WTC11 (cell line): ENCODE measurements around the gene STX18. TPM values are rescaled to one million over a fixed set of nuclear protein-coding genes. Genes with fewer than 3 reads are reported as not detected.

Experiments
- ATAC-seq: fragments of 200-7000 bp; cut with Tn5 transposase; 2 replicates; pipeline ENCODE4 v1.10.0; 2021; ENCODE audit warnings: mild to moderate bottlenecking, moderate library complexity
- CTCF ChIA-PET: fragments of 300-600 bp; sonication (Branson Sonifier 250); formaldehyde crosslinking; loops from one replicate; lab custom pipeline; 2021; ENCODE audit warnings: antibody characterized with exemption; lab: Charles Lee
- POLR2A ChIA-PET: fragments of 350-600 bp; sonication (Branson Sonifier 250); formaldehyde crosslinking; loops from one replicate; lab custom pipeline; 2021; ENCODE audit warnings: antibody characterized with exemption; lab: Charles Lee
- DNase-seq: peaks from one replicate; pipeline ENCODE4 v3.0.0; 2021; ENCODE audit warnings: low spot score
- H3K27ac Mint-ChIP-seq: 2 replicates; pipeline ENCODE4 v1.8.0; 2021; ENCODE audit warnings: mixed read lengths
- H3K27me3 Mint-ChIP-seq: 2 replicates; pipeline ENCODE4 v1.8.0; 2021; ENCODE audit warnings: low read depth, mild to moderate bottlenecking, moderate library complexity, mixed read lengths
- H3K36me3 Mint-ChIP-seq: 2 replicates; pipeline ENCODE4 v1.8.0; 2021; ENCODE audit warnings: mixed read lengths
- H3K4me1 Mint-ChIP-seq: 2 replicates; pipeline ENCODE4 v1.8.0; 2022; ENCODE audit warnings: mixed read lengths
- H3K4me3 Mint-ChIP-seq: 2 replicates; pipeline ENCODE4 v1.8.0; 2021; ENCODE audit warnings: mild to moderate bottlenecking, moderate library complexity, mixed read lengths
- H3K9me3 Mint-ChIP-seq: 2 replicates; pipeline ENCODE4 v1.8.0; 2021; ENCODE audit warnings: mixed read lengths
- CREB1 ChIP-seq: sonication (generic); formaldehyde crosslinking; IDR thresholded peaks from 2 replicates; pipeline ENCODE4 v1.8.0; 2023; ENCODE audit warnings: mild to moderate bottlenecking, missing genetic modification reagents
- ELF4 ChIP-seq: sonication (generic); formaldehyde crosslinking; IDR thresholded peaks from 2 replicates; pipeline ENCODE4 v1.8.1; 2022; ENCODE audit warnings: low read depth, mild to moderate bottlenecking, moderate library complexity, missing genetic modification reagents
- ERG ChIP-seq: fragments of 250-450 bp; sonication (Bioruptor Pico); IDR thresholded peaks from 2 replicates; pipeline ENCODE4 v1.8.0; 2021; ENCODE audit warnings: mild to moderate bottlenecking
- ETV6 ChIP-seq: sonication (generic); formaldehyde crosslinking; IDR thresholded peaks from 2 replicates; pipeline ENCODE4 v1.8.1; 2022; ENCODE audit warnings: mild to moderate bottlenecking, missing genetic modification reagents
- FOXK1 ChIP-seq: sonication (generic); formaldehyde crosslinking; IDR thresholded peaks from 2 replicates; pipeline ENCODE4 v1.8.0; 2022; ENCODE audit warnings: mild to moderate bottlenecking, moderate library complexity, missing genetic modification reagents
- GABPB1 ChIP-seq: sonication (generic); formaldehyde crosslinking; IDR thresholded peaks from 2 replicates; pipeline ENCODE4 v1.8.1; 2023; ENCODE audit warnings: mild to moderate bottlenecking, missing genetic modification reagents
- GRHL2 ChIP-seq: fragments of 250-450 bp; sonication (Bioruptor Pico); IDR thresholded peaks from 2 replicates; pipeline ENCODE4 v1.8.0; 2022; ENCODE audit warnings: mild to moderate bottlenecking, moderate library complexity; ENCODE audit not compliant: insufficient replicate concordance, severe bottlenecking
- MYBL2 ChIP-seq: sonication (generic); formaldehyde crosslinking; IDR thresholded peaks from 2 replicates; pipeline ENCODE4 v1.8.1; 2023; ENCODE audit warnings: mild to moderate bottlenecking, moderate library complexity, missing genetic modification reagents
- ZNF219 ChIP-seq: sonication (generic); formaldehyde crosslinking; IDR thresholded peaks from 2 replicates; pipeline ENCODE4 v1.8.0; 2023; ENCODE audit warnings: missing genetic modification reagents, mild to moderate bottlenecking, borderline replicate concordance
- ZNF263 ChIP-seq: sonication (generic); formaldehyde crosslinking; IDR thresholded peaks from 2 replicates; pipeline ENCODE4 v1.8.1; 2022; ENCODE audit warnings: low read depth, mild to moderate bottlenecking, moderate library complexity, missing genetic modification reagents
- ZNF416 ChIP-seq: fragments of 250-450 bp; sonication (Bioruptor Pico); IDR thresholded peaks from 2 replicates; pipeline ENCODE4 v1.9.0; 2021; ENCODE audit warnings: mild to moderate bottlenecking, inconsistent platforms
- ZNF423 ChIP-seq: fragments of 250-450 bp; sonication (Bioruptor Pico); IDR thresholded peaks from 2 replicates; pipeline ENCODE4 v2.1.2; 2022; ENCODE audit warnings: mild to moderate bottlenecking, moderate library complexity
- ZNF425 ChIP-seq: fragments of 250-450 bp; sonication (Bioruptor Pico); conservative IDR thresholded peaks from 2 replicates; pipeline ENCODE4 v1.9.0; 2021; ENCODE audit warnings: mild to moderate bottlenecking
- ZNF671 ChIP-seq: fragments of 250-450 bp; sonication (Bioruptor Pico); IDR thresholded peaks from 2 replicates; pipeline ENCODE4 v1.8.0; 2021; ENCODE audit warnings: mild to moderate bottlenecking
- total RNA-seq: library from RNA; stranded (reverse); gene quantifications from 3 replicates; pipeline ENCODE4 v1.2.3, GENCODE V29; 2021
- TF ChIP-seq, protein P1 (sequence below): sonication (generic); formaldehyde crosslinking; IDR thresholded peaks from 2 replicates; pipeline ENCODE4 v1.8.0; 2022; ENCODE audit warnings: missing genetic modification reagents
- TF ChIP-seq, protein P2 (sequence below): sonication (generic); formaldehyde crosslinking; IDR thresholded peaks from 2 replicates; pipeline ENCODE4 v1.8.1; 2022; ENCODE audit warnings: missing genetic modification reagents, borderline replicate concordance
- TF ChIP-seq, protein P3 (sequence below): sonication (generic); formaldehyde crosslinking; IDR thresholded peaks from 2 replicates; pipeline ENCODE4 v1.8.1; 2022; ENCODE audit warnings: mild to moderate bottlenecking, moderate library complexity, missing genetic modification reagents

Gene STX18
- total RNA-seq, 1 experiment from 2014 or later: 16.9 TPM

GRCh38 chr4:4440333-4441061, 101.4 kb downstream of the STX18 start (continued):
- TF ChIP-seq MYBL2 (CRISPR knock-in tag) (no peak), ZNF423 (CRISPR knock-in tag) (no peak), ZNF671 (CRISPR knock-in tag) (no peak), ZNF425 (CRISPR knock-in tag) (no peak)
- TF ChIP-seq, protein P1, sequence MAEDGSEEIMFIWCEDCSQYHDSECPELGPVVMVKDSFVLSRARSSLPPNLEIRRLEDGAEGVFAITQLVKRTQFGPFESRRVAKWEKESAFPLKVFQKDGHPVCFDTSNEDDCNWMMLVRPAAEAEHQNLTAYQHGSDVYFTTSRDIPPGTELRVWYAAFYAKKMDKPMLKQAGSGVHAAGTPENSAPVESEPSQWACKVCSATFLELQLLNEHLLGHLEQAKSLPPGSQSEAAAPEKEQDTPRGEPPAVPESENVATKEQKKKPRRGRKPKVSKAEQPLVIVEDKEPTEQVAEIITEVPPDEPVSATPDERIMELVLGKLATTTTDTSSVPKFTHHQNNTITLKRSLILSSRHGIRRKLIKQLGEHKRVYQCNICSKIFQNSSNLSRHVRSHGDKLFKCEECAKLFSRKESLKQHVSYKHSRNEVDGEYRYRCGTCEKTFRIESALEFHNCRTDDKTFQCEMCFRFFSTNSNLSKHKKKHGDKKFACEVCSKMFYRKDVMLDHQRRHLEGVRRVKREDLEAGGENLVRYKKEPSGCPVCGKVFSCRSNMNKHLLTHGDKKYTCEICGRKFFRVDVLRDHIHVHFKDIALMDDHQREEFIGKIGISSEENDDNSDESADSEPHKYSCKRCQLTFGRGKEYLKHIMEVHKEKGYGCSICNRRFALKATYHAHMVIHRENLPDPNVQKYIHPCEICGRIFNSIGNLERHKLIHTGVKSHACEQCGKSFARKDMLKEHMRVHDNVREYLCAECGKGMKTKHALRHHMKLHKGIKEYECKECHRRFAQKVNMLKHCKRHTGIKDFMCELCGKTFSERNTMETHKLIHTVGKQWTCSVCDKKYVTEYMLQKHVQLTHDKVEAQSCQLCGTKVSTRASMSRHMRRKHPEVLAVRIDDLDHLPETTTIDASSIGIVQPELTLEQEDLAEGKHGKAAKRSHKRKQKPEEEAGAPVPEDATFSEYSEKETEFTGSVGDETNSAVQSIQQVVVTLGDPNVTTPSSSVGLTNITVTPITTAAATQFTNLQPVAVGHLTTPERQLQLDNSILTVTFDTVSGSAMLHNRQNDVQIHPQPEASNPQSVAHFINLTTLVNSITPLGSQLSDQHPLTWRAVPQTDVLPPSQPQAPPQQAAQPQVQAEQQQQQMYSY (CRISPR knock-in tag): no peak
- TF ChIP-seq, protein P2, sequence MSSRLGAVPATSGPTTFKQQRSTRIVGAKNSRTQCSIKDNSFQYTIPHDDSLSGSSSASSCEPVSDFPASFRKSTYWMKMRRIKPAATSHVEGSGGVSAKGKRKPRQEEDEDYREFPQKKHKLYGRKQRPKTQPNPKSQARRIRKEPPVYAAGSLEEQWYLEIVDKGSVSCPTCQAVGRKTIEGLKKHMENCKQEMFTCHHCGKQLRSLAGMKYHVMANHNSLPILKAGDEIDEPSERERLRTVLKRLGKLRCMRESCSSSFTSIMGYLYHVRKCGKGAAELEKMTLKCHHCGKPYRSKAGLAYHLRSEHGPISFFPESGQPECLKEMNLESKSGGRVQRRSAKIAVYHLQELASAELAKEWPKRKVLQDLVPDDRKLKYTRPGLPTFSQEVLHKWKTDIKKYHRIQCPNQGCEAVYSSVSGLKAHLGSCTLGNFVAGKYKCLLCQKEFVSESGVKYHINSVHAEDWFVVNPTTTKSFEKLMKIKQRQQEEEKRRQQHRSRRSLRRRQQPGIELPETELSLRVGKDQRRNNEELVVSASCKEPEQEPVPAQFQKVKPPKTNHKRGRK (CRISPR knock-in tag): no peak

DNA sequence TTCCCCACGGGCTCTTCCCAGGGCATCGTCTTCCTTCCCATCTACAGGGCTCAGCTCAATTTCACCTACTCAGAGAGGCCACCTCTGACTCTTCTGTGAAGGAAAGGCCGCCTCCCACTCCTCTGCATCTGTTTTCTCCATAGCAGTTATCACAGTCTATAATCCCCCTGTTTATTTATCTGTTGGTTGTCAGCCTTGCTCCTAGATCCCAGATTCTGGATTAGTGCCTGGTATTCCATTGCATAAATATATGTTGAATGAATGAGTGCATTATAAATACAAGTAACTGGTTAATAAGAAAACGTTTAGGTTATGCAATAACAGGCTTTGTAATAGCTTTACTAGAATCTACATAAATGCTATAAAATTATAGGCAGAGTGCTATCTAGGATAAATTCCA, 102.1 kb downstream of the STX18 start:
- Mint-ChIP-seq H3K4me1 (peaks cover 8% of the 10 kb centered on the region), H3K36me3 (peaks cover 3% of the 10 kb centered on the region; the same call in 1 of the 2 replicates), H3K9me3 (no peaks in the 10 kb centered on the region; the same call in 1 of the 2 replicates), H3K27me3 (no peaks in the 10 kb centered on the region; the same call in 1 of the 2 replicates), H3K27ac (no peak overlapping the region), H3K4me3 (no peak overlapping the region)
- TF ChIP-seq ZNF423 (CRISPR knock-in tag) (no peak), ZNF263 (no peak), ELF4 (CRISPR knock-in tag) (no peak), ZNF219 (CRISPR knock-in tag) (no peak), ETV6 (CRISPR knock-in tag) (no peak), GRHL2 (CRISPR knock-in tag) (no peak), MYBL2 (CRISPR knock-in tag) (no peak), GABPB1 (CRISPR knock-in tag) (no peak), FOXK1 (CRISPR knock-in tag) (no peak), ZNF416 (CRISPR knock-in tag) (no peak), CREB1 (CRISPR knock-in tag) (no peak), ERG (CRISPR knock-in tag) (no peak)
- TF ChIP-seq, protein P3, sequence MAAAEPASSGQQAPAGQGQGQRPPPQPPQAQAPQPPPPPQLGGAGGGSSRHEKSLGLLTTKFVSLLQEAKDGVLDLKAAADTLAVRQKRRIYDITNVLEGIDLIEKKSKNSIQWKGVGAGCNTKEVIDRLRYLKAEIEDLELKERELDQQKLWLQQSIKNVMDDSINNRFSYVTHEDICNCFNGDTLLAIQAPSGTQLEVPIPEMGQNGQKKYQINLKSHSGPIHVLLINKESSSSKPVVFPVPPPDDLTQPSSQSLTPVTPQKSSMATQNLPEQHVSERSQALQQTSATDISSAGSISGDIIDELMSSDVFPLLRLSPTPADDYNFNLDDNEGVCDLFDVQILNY (CRISPR knock-in tag): no peak
- CTCF ChIA-PET: interaction anchor here (0.7 kb wide), 1 partner anchor 8 kb away, joined by 3 read pairs; no protein-coding TSS in a partner anchor
- POLR2A ChIA-PET: interaction anchor here (0.6 kb wide), 1 partner anchor 22 kb away, joined by 3 read pairs; no protein-coding TSS in a partner anchor
- DNase-seq: no peak
- ATAC-seq: no peak
